OCI-LY1 (cell line): ENCODE results near the gene SMAD9.

ENCODE experiments used
- EZH2 ChIP-seq: fragments of 200-600 bp; sonication (generic), shearing (Covaris generic); IDR thresholded peaks from 2 replicates; pipeline ENCODE4 v1.8.0; 2017; ENCODE audit warnings: borderline replicate concordance, mixed run types, mild to moderate bottlenecking, antibody characterized with exemption, low read length, moderate library complexity, mixed read lengths
- TF ChIP-seq, protein P1 (sequence below): fragments of 200-600 bp; sonication (generic), shearing (Covaris generic); IDR thresholded peaks from 2 replicates; pipeline ENCODE4 v1.5.1; 2017; ENCODE audit warnings: mild to moderate bottlenecking, antibody characterized with exemption, low read length, moderate library complexity, mixed read lengths

DNA sequence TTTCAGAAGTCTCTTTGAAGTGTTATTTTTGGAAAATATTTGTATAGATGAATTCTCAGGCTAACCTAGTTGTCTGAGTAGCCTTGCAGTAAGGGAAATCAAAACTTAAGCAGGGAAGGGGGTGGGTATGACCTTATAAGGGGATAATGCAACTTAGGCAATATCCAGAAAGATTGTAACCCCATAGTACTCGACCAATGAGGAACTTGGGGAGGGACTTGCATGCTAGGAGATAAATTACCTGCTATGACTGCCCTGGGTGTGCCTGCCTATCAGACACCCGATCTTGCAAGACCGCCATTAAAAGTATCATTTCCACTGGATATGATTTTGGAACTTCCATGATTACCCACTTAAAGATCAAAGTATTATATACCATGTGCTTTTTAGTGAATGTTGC, 124.0 kb downstream of the SMAD9 start:
- TF ChIP-seq, protein P1, sequence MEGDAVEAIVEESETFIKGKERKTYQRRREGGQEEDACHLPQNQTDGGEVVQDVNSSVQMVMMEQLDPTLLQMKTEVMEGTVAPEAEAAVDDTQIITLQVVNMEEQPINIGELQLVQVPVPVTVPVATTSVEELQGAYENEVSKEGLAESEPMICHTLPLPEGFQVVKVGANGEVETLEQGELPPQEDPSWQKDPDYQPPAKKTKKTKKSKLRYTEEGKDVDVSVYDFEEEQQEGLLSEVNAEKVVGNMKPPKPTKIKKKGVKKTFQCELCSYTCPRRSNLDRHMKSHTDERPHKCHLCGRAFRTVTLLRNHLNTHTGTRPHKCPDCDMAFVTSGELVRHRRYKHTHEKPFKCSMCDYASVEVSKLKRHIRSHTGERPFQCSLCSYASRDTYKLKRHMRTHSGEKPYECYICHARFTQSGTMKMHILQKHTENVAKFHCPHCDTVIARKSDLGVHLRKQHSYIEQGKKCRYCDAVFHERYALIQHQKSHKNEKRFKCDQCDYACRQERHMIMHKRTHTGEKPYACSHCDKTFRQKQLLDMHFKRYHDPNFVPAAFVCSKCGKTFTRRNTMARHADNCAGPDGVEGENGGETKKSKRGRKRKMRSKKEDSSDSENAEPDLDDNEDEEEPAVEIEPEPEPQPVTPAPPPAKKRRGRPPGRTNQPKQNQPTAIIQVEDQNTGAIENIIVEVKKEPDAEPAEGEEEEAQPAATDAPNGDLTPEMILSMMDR: no peak
- TF ChIP-seq EZH2: no peak
